SU-DHL-6 (cell line): Measurements from ENCODE around the gene SLC51A.
"Not testable (repeated sequence)": the region's sequence is repeated elsewhere in the genome, so short reads cannot be mapped to it uniquely, and the experiment has no call there.

ENCODE experiments used
- CTCF ChIP-seq: fragments of 200-600 bp; sonication (generic); IDR thresholded peaks from one replicate; pipeline ENCODE4 v1.5.1; 2017; ENCODE audit warnings: antibody characterized with exemption, mild to moderate bottlenecking, low read length, moderate library complexity; ENCODE audit not compliant: insufficient read depth, poor library complexity, severe bottlenecking
- EZH2phosphoT487 ChIP-seq: fragments of 200-600 bp; sonication (generic), shearing (Covaris generic); conservative IDR thresholded peaks from 2 replicates; pipeline ENCODE4 v1.6.1; 2018; ENCODE audit warnings: mild to moderate bottlenecking, antibody characterized with exemption, low read length, moderate library complexity, mixed read lengths

GRCh38 chr3:196209944-196210672 is 6.2 kb upstream of the SLC51A start:
- not testable (repeated sequence) for TF ChIP-seq CTCF, EZH2phosphoT487
